PC-9 (cell line): ENCODE measurements around the gene LIN28B. TPM values are rescaled to one million over a fixed set of nuclear protein-coding genes. Genes with fewer than 3 reads are reported as not detected.

Experiments
- BruUV-seq: library from RNA; stranded (reverse); fragments of 400-500 nt; replicated peaks from 2 replicates; lab custom pipeline; 2021; lab: Mats Ljungman, UMichigan
- CTCF ChIA-PET: fragments of 300-600 bp; sonication (Branson Sonifier 250); formaldehyde crosslinking; loops from one replicate; lab custom pipeline; 2022; ENCODE audit warnings: antibody characterized with exemption; lab: Charles Lee
- POLR2A ChIA-PET: fragments of 300-600 bp; sonication (Branson Sonifier 250); formaldehyde crosslinking; loops from one replicate; lab custom pipeline; 2022; ENCODE audit warnings: antibody characterized with exemption; ENCODE audit not compliant: unreplicated experiment; lab: Charles Lee
- DNase-seq, 2 experiments: peaks; one replicate each; pipeline versions ENCODE4 v3.0.0 to v3.0.0-alpha.2; 2015 to 2022; ENCODE audit warnings: mixed read lengths in 1 of 2
- H2AFZ ChIP-seq: fragments of 200-600 bp; sonication (generic); 2 replicates; pipeline ENCODE4 v1.8.1; 2017; ENCODE audit warnings: antibody characterized with exemption
- H3F3A ChIP-seq: fragments of 200-600 bp; sonication (generic); 2 replicates; pipeline ENCODE4 v1.8.1; 2017; ENCODE audit warnings: antibody characterized with exemption, mild to moderate bottlenecking, low read depth; ENCODE audit not compliant: insufficient read depth
- H3K27ac ChIP-seq: fragments of 200-600 bp; sonication (generic); 2 replicates; pipeline ENCODE4 v1.6.1; 2016; ENCODE audit warnings: mixed run types
- H3K27me3 ChIP-seq: fragments of 200-600 bp; sonication (generic); 2 replicates; pipeline ENCODE4 v1.6.1; 2016; ENCODE audit warnings: low read depth, mixed run types; ENCODE audit not compliant: insufficient read depth
- H3K36me3 ChIP-seq: fragments of 200-600 bp; sonication (generic); 2 replicates; pipeline ENCODE4 v1.6.1; 2016; ENCODE audit warnings: low read depth, mixed run types
- H3K4me1 ChIP-seq: fragments of 200-600 bp; sonication (generic); replicated peaks from 2 replicates; pipeline ENCODE4 v1.6.1; 2016; ENCODE audit warnings: mixed run types; ENCODE audit not compliant: insufficient read depth
- H3K4me2 ChIP-seq: fragments of 200-600 bp; sonication (generic); 2 replicates; pipeline ENCODE4 v1.6.1; 2017; ENCODE audit warnings: mixed run types
- H3K4me3 ChIP-seq: fragments of 200-600 bp; sonication (generic); 2 replicates; pipeline ENCODE4 v1.6.1; 2016; ENCODE audit warnings: mixed run types
- H3K79me2 ChIP-seq: fragments of 200-600 bp; sonication (generic); 2 replicates; pipeline ENCODE4 v1.6.1; 2017; ENCODE audit warnings: low read depth, mixed run types
- H3K9me2 ChIP-seq: fragments of 200-600 bp; sonication (generic); 2 replicates; pipeline ENCODE4 v1.8.1; 2017; ENCODE audit warnings: mild to moderate bottlenecking; ENCODE audit not compliant: insufficient read depth
- H3K9me3 ChIP-seq: fragments of 200-600 bp; sonication (generic); 2 replicates; pipeline ENCODE4 v1.8.1; 2016; ENCODE audit warnings: low read depth; ENCODE audit not compliant: insufficient read depth
- H4K20me1 ChIP-seq: fragments of 200-600 bp; sonication (generic); 2 replicates; pipeline ENCODE4 v1.8.1; 2017; ENCODE audit not compliant: insufficient read depth
- EZH2 ChIP-seq: fragments of 200-600 bp; sonication (generic); IDR thresholded peaks from 2 replicates; pipeline ENCODE4 v1.8.0; 2017; ENCODE audit warnings: antibody characterized with exemption, low read depth
- intact Hi-C: fragments of 100-400 bp; cut with micrococcal nuclease; formaldehyde crosslinking; loops from one replicate; pipeline ENCODE4 v1.10.0; 2022; ENCODE audit not compliant: unreplicated experiment
- total RNA-seq: library from RNA; stranded (reverse); gene quantifications from 2 replicates; pipeline ENCODE4 v1.2.3, GENCODE V29; 2021
- TF ChIP-seq, protein P1 (sequence below): fragments of 200-600 bp; sonication (generic); conservative IDR thresholded peaks from 2 replicates; pipeline ENCODE4 v1.6.1; 2017; ENCODE audit warnings: mixed run types, antibody characterized with exemption, mild to moderate bottlenecking, moderate library complexity

LIN28B gene
- total RNA-seq, 1 experiment from 2014 or later, result not detected

DNA sequence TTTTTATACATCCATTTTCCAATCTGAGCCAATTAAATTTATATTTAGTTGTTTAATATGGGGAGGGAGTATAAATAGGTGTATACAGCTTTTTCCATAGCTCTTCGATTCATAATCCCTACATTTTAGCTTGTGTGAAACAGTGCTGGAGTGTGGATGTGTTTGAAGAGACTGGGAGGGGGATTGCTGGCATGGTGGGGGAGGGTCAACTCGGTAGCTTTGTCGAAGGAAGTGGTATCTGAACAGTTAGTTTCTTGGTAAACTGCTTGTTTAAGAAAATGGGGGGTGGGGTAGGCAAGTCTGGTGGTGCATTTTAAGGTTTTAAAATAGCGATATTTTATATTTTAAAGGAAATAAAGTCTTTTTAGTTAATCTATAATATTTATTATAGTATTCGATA is 1.4 kb upstream of the LIN28B start:
- POLR2A ChIA-PET, result no interaction called here
- Histone ChIP-seq H3K4me2 (no peak overlapping the region), H4K20me1 (no peaks in the 10 kb centered on the region), H3K36me3 (no peaks in the 10 kb centered on the region), H2AFZ (no peak overlapping the region), H3K4me1 (no peaks in the 10 kb centered on the region), H3K9me3 (no peaks in the 10 kb centered on the region), H3K27ac (no peak overlapping the region), H3K4me3 (no peak overlapping the region), H3K27me3 (no peaks in the 10 kb centered on the region), H3K9me2 (0 out of 2 replicates have a peak, but pooled peaks cover 7% of the 10 kb centered on the region), H3K79me2 (no peaks in the 10 kb centered on the region), H3F3A (no peaks in the 10 kb centered on the region)
- CTCF ChIA-PET, result no interaction called here
- intact Hi-C loops, result no loop called here
- TF ChIP-seq, protein P1, sequence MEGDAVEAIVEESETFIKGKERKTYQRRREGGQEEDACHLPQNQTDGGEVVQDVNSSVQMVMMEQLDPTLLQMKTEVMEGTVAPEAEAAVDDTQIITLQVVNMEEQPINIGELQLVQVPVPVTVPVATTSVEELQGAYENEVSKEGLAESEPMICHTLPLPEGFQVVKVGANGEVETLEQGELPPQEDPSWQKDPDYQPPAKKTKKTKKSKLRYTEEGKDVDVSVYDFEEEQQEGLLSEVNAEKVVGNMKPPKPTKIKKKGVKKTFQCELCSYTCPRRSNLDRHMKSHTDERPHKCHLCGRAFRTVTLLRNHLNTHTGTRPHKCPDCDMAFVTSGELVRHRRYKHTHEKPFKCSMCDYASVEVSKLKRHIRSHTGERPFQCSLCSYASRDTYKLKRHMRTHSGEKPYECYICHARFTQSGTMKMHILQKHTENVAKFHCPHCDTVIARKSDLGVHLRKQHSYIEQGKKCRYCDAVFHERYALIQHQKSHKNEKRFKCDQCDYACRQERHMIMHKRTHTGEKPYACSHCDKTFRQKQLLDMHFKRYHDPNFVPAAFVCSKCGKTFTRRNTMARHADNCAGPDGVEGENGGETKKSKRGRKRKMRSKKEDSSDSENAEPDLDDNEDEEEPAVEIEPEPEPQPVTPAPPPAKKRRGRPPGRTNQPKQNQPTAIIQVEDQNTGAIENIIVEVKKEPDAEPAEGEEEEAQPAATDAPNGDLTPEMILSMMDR, result no peak
- no peak for TF ChIP-seq EZH2
- DNase-seq, result no peak
- no TSS peak for BruUV-seq

DNA sequence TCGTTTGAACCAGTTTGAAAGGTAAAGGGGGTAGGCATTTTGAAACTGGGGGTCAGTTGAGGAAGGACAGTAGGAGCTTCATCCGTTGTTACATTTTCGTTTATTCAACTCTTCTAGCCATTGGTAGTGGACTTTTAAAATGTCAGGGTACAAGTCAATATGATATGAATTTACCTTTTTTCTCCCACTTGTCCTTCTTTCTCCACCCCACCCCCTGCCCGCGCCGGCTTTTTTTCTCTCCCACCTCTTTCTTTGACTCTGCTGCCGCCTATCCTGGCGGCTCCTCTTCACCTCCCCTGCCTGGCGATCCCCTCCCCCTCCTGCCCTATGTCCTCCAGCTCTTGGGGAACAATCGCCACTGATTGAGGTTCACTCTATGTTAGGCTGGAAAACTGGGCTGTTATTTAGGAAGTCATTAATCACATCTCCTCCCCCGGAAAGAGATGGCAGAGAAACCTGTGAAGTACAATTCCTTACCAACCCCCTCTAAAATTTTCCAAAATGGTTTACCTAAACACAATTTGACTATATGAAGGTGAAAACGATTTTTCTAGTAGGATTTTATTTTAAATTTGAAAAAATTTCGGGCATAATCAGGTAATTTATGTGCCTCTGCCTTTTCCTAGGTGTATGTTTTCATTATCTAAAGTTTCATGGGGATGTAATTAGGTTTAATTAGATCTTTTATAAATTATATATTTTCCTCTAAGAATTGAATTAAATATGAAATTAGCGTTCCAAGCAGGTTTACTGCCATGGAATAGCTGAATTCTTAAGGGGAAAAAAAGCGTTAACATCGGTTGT is 778 bp upstream of the LIN28B start:
- Histone ChIP-seq H3K9me2 (0 out of 2 replicates have a peak, but pooled peaks cover 7% of the 10 kb centered on the region), H4K20me1 (no peaks in the 10 kb centered on the region), H3K36me3 (no peaks in the 10 kb centered on the region), H3K79me2 (no peaks in the 10 kb centered on the region), H3K9me3 (no peaks in the 10 kb centered on the region), H3K27ac (no peak overlapping the region), H3K27me3 (no peaks in the 10 kb centered on the region), H3K4me3 (no peak overlapping the region), H3K4me1 (no peaks in the 10 kb centered on the region), H2AFZ (peak overlapping the region; percentile 35; the same call in 1 of the 2 replicates), H3K4me2 (no peak overlapping the region), H3F3A (no peaks in the 10 kb centered on the region)
- DNase-seq, result no peak
- TF ChIP-seq, protein P1, result no peak
- TF ChIP-seq EZH2, result no peak
- intact Hi-C loops, result no loop called here
- ChIA-PET CTCF (no interaction called here), POLR2A (interaction anchor here (0.7 kb wide), 1 partner anchor 48 kb away, joined by 4 read pairs; no protein-coding TSS in a partner anchor)
- no TSS peak for BruUV-seq

DNA sequence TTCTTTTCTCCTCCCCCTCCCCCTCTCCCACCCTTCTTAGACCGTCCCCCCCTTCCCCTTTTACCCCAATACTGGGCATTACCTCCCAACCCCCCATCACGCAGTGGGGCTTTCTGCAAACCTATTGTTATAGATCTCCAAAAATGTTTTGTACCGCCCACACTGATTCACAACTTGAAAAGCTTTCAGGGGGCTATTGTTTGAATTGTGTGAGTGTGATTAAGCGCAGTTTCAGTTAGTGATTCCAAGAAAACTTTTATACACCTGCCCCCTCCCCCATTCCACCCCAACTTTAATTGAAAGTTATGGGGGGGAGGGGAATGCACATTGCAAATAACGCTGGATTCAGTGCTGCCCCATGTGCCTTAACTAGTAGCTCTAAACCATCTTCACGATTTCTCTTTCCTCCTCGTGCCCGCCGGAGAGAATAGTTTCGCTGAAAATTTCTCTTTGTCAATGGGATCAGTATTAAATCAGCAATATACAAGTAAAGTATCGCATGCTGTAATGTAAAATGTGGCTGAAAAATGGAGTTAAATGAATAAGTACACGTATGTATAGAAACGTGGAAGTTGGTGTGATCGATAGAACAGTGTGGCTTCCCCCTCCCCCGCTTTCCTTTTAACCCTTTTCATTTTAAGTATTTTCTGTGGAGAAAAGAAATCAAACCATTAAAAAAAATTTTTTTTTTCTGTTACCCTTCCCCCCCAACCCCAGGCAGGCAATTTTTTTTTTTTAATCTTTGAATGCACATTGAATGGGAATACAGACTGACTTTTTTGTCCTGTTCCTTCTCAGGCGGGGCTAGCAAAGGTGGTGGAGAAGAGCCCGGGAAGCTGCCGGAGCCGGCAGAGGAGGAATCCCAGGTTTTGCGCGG is 632 bp downstream of the LIN28B start:
- intact Hi-C loops, result no loop called here
- Histone ChIP-seq H3F3A (no peaks in the 10 kb centered on the region), H2AFZ (peak overlapping the region; percentile 61; the same call in 1 of the 2 replicates), H3K9me2 (no peaks in the 10 kb centered on the region), H3K4me2 (peak overlapping the region; percentile 55), H3K27ac (no peak overlapping the region), H3K79me2 (no peaks in the 10 kb centered on the region), H4K20me1 (no peaks in the 10 kb centered on the region), H3K4me3 (peak overlapping the region; percentile 38; the same call in 1 of the 2 replicates), H3K36me3 (no peaks in the 10 kb centered on the region), H3K4me1 (no peaks in the 10 kb centered on the region), H3K27me3 (no peaks in the 10 kb centered on the region), H3K9me3 (no peaks in the 10 kb centered on the region)
- ChIA-PET CTCF (no interaction called here), POLR2A (no interaction called here)
- TF ChIP-seq EZH2, result no peak
- TF ChIP-seq, protein P1, result no peak
- no peak for DNase-seq
- no TSS peak for BruUV-seq
